NCI-H2029 treated with DMSO at 0.1 percent for 48 hours (cell line): ENCODE results near the gene SECISBP2L.
"Not testable (repeated sequence)": the region's sequence is repeated elsewhere in the genome, so short reads cannot be mapped to it uniquely, and the experiment has no call there.

Experiments
- DNase-seq: peaks from one replicate; lab custom pipeline; 2025; lab: John Stamatoyannopoulos, UW

Gene SECISBP2L

DNA sequence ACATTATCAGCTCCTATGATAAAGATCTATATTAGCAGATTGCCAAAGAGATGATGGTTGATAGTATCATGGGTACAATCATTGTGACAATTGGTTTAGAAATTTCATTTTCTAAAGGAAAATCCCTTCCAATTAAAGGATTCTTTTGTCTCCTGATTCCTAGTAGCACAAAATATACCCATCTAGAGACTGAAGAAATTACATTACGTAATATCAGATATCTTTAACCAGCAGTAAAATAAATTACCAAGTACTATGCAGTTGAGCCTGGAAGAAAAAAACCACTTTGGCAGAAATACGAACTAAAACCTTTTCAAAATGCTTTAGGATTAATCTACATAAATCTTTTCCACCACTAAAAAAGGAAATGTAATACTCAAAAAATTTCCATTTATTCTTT, 46.9 kb downstream of the SECISBP2L start:
- no peak for DNase-seq

DNA sequence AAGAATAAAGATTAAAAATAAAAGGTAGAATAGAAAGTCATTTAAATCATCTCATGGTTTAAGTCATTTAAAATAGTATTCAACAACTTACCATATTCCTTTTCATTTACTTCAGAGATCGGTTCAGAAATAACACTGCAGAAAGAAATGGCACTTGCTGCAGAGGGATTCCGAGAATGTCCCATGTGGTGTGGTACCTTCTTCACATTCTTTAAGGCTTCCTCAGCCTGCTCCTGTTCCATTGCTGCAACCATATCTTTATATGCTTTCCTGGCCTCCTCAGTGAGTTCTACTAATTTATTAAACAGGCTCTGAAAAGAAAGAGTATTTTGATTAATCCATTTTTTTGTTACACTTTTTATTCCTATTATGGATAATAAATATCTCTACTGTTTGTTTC, 50.0 kb downstream of the SECISBP2L start:
- no peak for DNase-seq

DNA sequence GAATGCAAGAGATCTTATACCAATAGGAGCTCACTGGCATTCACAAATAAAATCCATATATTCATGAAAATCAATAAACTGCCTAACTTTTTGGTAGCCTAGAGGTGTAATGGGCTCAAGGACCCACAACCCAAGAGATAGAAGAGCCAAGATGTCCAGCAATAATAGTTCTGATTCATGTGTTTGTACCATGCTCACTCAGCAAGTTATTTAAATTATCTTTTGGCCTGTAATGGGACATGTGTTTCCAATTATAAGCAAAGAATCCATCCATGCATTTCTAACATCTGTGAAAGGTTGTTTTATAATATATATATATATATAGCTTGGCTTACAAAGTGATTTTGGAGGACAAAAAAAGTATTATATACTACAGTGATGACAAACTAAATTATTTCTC, 52.9 kb downstream of the SECISBP2L start:
- no peak for DNase-seq

DNA sequence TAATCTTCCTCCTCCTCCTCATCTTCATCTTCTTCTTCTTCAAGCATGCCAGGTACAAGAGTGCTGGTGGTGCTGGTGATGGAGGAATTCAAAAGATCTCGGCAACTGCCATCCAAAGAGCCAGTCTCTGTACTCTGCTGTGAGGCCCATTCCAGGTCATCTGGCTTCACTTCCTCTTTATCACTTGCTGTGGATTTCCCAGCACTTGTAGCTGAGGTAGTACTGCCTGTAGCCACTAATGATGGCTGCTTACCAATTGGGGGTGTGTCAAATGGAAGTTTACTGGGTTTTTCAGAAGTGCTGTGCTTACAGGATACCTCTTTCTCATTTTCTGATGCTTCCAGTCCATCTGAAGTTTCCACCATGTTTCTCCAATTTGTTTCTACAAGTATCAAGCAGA, 53.7 kb downstream of the SECISBP2L start:
- no peak for DNase-seq

DNA sequence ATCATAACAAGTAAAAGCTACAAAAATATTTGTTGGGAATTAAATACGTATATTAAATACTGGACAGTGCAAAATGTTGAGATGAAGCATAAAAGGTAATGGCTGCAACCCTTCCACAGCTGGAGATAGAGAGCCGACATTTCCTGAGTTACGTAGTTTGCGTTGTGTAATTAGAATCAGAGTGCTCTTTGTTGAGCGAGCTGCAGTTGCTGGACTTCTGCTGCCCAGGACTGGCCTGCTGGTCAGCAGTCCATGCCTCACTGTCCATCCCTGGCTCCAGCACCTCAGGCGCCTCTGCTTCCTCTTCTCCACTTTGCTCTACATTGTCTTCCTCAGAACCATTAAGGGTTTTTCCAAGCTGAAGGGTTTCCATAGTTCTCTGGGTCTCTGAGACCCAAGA, 54.1 kb downstream of the SECISBP2L start:
- no peak for DNase-seq

DNA sequence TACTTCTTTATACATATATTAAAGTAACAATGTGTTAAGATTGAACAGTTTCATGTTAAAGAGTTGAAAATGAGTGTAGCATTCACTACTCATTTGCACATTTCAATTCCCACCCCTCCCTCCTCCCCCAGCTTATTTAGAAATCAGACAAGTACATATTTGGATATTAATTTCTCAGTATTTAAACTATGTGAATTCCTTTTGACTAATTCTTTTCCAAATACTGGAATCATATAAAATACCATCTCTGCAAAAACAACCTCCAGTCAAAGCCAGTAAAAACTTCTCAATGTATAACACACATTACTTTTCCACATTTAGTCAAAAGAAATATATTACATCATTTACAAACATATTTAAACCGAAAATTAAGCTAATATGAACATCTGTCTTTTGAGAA, 57.1 kb downstream of the SECISBP2L start:
- no peak for DNase-seq

DNA sequence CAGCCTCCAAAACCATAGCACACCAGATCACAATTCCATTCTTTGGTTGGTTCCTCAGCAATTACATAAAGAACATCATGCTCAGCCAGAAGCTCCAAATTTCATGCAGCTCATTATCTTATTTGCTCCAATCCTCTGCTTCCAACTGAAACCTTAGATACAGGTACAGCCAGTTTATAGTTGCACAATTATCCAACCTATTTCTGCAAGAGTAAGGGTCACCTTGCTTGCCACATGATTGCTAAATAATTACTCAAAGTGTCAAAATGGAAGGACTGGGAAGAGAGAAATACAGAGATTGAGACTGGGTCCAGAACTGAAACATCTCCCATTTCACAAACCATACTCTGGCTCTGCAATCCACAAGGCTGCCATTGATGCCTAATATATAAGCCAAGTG, 59.1 kb downstream of the SECISBP2L start:
- DNase-seq, result no peak

DNA sequence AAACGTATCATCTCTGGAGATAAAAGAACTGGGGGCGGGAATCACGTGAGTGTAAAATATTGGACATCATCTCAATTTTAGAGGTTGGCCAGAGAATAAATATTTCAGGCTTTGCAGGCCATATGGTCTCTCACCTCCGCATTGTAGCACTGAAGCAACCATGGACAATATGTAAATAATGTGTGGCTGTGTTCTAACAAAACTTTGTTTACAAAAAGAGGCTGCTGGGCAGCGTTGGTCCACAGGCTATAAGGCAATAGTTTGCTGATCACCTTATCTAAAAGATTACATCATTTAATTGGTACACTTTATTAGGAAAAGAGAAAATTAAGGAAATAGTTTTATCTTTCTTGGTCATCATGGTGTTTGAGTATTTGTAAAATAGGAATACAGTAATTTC, 60.0 kb downstream of the SECISBP2L start:
- no peak for DNase-seq

DNA sequence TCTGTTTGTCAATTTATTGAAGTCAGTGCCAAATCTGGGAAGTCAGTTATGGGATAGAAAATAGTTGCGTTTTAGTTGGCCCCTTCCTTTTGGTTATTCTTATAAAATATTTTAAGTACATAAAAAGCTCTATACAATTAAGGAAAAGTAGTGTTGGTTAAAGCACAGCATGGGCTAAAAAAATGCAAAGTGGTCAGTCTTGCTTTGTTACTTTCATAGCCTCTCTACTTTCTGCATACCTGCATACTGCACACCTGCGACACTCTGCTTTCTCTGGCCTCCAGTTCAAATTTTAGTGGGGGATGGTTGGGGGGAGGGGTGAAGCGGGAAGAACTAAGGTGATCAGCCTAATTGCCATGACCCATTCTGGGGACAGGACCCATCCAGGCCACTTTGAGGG, 60.7 kb downstream of the SECISBP2L start:
- no peak for DNase-seq

DNA sequence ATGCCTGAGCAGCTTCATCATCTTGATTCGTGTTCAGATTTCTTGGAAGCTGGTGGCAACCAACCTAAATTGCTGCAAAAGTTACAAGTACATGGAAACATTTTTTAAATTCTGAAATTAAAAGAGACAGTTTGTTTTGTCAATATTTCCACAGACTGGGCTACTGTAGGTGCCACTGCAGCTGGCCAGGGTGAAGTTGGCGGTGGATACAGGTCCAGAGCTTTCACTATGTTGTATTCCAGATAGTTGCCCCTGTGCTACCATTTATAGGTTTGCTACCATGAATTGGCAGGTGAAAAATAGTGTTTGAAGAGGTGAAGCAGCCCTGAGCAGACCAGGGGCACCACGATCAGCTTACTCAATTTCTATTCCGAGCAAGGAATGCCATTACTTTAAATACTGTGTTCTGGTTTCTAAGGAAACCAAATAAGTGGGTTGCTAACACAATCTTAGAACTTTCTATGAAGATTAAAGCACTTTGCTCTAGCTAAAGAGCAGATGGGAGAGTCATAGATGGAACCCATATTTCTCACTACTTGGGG, 61.4 kb downstream of the SECISBP2L start:
- no peak for DNase-seq

DNA sequence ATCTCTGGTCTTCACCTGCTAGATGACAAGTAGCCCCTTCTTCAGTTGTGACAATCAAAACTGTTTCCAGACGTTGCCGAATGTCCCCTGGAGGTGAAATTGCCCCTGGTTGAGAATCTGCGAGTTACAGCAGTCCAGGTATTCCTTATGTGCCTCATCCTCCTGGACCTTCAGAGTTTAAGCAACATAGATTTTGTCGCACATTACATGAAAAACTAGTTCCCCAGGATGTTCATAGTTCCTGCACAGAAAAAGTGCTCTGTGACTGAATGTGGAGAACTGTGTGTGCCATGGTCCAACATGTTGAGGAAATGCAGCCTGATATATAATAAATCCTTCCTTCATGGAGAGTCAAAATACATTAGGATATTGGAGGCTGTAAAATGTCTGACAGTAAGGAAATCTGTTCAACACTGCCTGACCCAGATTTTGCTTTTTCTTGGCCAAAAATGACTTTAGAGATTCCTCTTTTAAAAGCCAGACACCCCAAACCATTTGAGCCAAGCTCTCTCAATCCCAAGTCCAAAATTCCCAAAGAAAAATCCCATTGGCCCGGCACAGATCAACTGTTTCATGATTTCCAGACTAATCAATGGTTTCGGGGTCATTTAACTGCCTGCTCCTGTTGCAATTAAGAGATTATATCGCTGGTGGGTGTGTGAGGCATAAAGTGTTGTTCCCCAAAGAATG, 62.1 kb downstream of the SECISBP2L start:
- no peak for DNase-seq

DNA sequence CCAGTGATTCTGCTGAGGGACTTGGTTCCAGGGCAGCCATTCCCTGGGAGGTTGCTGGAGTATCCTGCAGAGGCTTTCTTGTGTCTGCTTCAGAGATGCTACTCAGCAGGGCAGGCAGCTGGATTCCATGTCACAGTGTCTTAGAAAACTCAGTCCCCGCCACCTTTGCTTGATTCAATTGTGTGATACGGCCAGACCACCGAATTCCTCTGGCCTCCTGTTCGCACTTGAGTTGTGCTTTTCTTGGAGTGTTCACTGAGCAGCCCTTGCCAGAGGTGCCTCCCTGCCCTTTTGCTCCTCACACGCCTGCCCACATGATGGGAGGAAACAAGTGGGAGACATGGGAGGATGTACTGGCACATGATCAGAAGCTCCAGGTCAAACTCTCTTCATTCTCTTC, 62.9 kb downstream of the SECISBP2L start:
- no peak for DNase-seq

DNA sequence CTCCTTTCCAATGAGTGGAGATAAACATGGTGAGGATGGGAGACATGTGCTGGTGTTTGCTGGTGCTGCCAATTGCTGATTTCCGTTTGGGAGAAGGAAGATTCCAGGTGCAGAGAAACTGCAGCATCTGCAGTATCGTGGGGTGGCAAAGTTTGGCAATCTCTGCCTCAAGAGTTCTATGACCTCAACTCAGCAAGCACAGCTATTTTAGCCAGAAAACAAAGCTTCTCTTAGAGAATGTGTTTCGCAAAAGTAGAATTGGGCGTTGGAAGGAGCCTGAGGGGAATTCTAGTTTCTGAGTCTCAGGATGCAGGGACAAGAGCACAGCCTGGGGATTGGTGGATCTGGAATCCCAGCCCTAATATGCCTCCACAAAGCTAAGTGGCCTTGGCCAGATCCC, 64.3 kb downstream of the SECISBP2L start:
- no peak for DNase-seq

DNA sequence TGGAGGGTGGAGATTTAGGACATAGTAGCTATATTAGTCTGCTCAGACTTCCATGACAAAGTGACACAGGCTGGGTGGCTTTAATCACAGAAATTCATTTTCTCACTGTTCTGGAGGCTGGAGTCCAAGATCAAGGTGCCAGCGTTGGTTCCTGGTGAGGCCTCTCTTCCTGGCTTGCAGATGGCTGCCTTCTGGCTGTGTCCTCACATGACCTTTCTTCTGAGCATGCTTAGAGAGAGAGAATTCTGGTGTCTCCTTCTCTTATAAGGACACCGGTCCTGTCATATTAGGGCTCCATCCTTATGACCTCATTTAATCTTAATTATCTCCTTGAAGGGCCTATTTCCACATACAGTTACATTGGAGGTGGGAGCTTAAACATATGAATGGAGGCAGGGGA, 67.6 kb downstream of the SECISBP2L start:
- no peak for DNase-seq

DNA sequence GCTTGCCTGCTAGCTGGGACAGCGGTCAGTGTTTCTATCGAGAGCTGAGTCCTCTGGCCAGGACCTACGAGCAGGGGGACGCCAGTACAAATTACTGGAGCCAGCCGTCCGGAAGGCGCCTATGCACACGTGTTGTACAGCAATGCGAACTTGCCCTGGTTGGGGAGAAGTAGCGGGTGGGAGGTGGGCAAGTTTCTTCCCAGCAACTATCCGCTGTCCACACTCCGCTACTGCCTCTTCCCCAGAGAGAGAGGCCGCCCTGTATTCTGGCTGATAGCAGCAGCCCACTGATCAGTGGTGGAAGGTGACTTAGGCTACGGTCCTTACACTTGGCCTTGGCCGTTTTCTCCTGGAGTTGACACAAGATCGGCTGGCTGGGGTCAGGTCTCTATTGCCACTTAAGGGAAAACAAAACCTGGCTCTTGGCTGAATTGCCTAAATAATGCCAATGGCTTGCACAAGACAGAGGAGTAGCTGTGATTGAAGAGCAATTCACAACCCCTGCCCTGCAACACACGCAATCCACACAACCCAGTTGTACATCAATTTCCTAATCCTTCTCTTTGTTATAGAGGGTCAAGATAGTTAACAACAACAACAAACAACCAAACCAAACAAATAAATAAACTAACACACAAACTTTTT, 69.7 kb downstream of the SECISBP2L start:
- no peak for DNase-seq

DNA sequence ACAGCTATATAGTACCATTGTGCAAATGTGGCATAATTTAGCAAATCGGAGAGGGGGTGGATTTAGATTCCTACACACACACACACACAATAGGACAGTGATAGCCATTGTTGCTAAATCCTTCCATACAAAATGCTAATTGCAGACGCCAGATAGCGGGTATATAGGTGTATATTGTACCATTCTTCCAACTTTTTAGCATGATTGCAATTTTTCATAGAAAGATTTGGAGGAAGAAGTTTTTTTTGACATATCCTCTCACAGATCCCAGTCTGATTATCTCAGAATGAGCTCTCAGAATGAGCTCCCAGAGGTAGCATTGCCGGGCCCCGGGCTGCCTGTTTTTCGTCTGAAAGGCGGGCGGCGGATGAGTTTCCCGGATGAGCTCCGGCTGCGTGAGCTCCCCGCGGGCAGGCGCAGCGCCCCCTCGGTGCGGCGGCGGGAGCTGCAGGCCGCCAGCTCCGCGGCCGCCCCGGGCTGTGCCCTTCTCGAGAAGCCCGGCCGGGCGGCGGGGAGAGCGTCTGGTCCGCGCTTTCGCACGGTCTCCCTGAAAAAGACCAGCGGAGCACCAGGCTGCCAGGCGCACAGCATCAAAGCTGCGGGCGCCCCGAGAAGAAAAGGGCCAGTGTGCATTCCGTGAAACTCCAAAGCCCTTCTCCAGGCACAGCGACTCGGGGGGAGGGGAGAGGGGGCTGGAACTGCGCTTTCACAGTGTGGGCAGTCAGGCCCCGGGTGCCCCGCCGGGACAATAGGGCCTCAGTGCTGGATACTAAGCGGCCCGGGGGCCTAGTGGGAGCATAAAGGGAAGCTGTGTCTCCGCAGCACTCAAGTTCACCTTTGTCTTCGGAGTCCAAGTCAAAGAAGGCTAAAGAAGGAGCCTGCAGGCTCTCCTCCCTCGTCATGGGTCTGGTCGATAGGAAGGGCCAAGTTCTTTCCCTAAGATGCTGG, 70.5 kb downstream of the SECISBP2L start:
- no peak for DNase-seq

DNA sequence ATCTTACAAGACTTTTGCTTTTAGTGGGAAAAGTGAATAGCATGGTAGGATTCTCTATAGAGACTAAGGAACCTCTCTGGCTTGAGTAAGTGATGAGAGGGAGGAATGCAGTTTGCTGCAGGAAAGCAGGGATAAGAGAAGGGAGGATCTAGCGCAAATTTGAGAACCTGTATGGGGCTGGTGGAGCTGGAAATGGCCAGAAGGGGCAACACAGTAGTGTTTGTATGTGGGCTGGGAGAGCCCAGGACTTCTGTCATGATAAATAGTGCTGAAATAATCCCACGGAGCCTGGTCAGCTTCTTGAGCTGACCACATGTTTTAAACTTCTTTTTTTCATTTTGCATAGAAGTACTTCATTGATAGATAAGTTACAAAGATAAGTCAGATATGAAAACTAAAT, 71.4 kb downstream of the SECISBP2L start:
- DNase-seq, result no peak

DNA sequence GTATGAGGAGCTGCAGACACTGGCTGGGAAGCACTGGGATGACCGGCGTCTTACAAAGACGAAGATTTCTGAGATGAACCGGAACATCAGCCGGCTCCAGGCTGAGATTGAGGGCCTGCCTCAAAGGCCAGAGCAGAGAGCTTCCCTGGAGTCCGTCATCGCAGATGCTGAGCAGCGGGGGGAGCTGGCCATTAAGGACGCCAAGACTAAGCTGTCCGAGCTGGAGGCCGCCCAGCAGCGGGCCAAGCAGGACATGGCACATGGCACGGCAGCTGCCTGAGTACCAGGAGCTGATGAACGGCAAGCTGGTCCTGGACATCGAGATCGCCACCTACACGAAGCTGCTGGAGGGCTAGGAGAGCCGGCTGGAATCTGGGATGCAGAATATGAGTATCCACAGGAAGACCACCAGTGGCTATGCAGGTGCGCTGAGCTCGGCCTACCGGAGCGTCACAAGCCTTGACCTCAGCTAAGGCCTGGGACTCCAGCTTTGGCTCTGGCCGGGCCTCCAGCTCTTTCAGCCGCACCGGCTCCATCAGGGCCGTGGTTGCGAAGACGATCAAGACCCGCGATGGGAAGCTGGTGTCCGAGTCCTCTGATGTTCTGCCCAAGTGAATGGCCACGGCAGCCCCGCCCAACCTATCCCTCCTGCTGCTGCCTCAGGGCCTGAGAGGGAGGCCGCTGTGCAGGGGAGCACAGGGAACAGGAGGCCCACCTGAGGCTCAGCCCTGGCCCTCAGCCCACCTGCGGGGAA, 73.3 kb downstream of the SECISBP2L start:
- DNase-seq, result no peak

DNA sequence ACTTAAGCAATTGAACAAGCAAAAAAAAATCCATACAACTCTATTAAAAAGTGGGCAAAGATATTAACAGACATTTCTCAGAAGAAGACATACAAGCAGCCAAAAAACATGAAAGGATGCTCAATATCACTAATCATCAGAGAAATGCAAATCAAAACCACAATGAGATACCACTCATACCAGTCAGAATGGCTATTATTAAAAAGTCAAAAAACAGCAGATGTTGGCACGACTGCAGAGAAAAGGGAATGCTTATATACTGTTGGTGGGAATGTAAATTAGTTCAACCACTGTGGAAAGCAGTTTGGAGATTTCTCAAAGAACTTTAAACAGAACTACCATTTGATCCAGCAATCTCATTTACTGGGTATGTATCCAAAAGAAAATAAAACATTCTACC, 75.3 kb downstream of the SECISBP2L start:
- DNase-seq, result not testable (repeated sequence)

DNA sequence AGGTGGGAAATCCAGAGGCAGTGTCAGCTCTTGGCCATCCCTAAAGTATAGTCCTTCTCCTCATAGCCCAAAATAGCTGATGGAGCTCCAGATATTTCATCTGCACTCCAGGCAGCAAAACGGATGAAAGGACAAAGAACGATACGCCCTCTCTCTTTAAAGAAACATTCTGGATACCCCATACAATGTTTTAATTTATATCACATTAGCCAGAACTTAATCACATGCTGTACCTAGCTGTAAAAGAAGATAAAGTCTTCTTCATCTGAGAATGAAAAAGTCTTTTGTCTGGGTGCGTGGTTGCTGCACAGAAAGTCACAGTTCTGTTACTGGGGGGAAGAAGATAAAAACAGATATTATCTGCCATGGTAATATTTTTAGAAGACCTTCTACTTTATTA, 78.2 kb downstream of the SECISBP2L start:
- no peak for DNase-seq

DNA sequence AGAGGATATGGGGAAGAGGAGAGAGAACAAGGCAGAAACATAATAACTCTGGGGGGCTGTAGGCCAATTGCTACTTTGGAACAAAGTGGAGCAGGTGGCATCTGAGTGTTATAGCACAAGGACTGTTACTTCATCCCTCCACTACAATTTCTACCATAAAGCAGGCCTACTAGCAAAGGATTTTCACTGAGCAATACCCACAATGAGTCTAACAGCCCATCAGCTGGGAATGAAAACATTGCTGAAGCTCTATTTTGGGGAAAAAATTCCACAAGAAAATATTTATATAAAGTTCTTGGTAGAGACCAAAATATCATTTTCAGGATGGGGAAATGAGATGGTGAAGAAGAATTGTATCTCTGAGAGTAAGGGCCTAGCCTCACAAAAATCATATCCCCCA, 78.9 kb downstream of the SECISBP2L start:
- no peak for DNase-seq
